ENCODE measurements around the gene NVL.
"Not testable (repeated sequence)": the region's sequence is repeated elsewhere in the genome, so short reads cannot be mapped to it uniquely, and the experiment has no call there.

NVL gene

DNA sequence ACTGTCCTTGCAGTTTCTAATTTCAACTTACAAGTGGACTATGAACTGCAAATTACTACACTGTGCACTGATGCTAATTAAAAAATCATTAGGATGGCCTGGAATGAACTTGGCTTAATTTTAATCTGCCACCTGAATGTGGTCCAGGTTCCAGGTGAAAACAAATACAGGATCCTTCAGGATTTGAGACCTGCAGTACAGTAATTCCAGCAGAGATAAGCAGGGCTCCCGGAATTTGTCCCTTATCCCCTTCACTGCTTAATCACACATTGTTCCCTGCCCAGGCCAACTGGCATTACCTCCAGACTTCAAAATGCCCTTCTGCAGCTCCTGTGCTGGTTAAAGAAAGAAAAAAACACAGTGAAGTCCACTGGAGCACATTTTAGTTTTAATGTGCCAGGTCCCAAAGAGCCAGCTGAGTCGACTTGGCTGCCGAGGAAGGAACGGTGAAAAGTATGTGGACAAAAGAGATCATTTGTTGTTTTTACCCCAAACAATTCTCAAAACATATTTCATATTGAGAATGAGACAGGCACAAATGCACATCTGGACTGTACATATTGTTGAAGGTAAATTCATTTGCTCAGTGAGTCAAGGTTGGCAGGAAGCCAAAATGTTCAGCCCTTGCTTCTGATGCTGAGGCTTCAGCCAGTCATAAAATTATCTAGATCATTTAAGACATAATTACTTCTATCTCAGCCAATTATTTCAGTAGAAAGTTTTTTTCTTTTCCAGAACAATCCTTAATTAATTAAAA lies 118.6 kb downstream of the NVL start:
- no peaks in the 10 kb centered on the region for H3K27me3 ChIP-seq (ENCODE audit: insufficient read depth, low read length)
- no peaks in the 10 kb centered on the region for H3K79me2 ChIP-seq (ENCODE audit: insufficient read depth, low read length)
- no peaks in the 10 kb centered on the region for H4K20me1 ChIP-seq (ENCODE audit: insufficient read depth, low read length)
- no peaks in the 10 kb centered on the region for H3K36me3 ChIP-seq (ENCODE audit: insufficient read depth, low read length)
- H3K27ac ChIP-seq (ENCODE audit: low read depth, low read length, poor library complexity, severe bottlenecking), result no peak overlapping the region
- TF ChIP-seq CTCF (IDR thresholded peaks at IDR 0.05; ENCODE audit: low read length) (no peak), EZH2 (IDR thresholded peaks at IDR 0.05; ENCODE audit: borderline replicate concordance, low read length) (no peak)
- no peak overlapping the region for H3K4me2 ChIP-seq (ENCODE audit: low read length)
- H3K4me1 ChIP-seq (ENCODE audit: insufficient read depth, low read length, severe bottlenecking), result peaks cover 12% of the 10 kb centered on the region
- H3K9me2 ChIP-seq (ENCODE audit: low read depth, low read length), result no peaks in the 10 kb centered on the region
- H3K9ac ChIP-seq (ENCODE audit: low read length), result no peak overlapping the region
- H3F3A ChIP-seq (ENCODE audit: insufficient read depth, low read length), result no peaks in the 10 kb centered on the region
- H3K4me3 ChIP-seq (ENCODE audit: low read depth, low read length, poor library complexity, severe bottlenecking), result no peak overlapping the region
- H2AFZ ChIP-seq (ENCODE audit: low read length), result no peak overlapping the region
- H3K9me3 ChIP-seq (ENCODE audit: low read length), result no peaks in the 10 kb centered on the region

GRCh38 chr1:224205931-224206538 lies 123.9 kb downstream of the NVL start:
- H3K9me2 ChIP-seq (ENCODE audit: low read depth, low read length); H3K4me2 ChIP-seq (ENCODE audit: low read length); H3K9ac ChIP-seq (ENCODE audit: low read length); H2AFZ ChIP-seq (ENCODE audit: low read length); H3K79me2 ChIP-seq (ENCODE audit: insufficient read depth, low read length); H3K27ac ChIP-seq (ENCODE audit: low read depth, low read length, poor library complexity, severe bottlenecking); H3K36me3 ChIP-seq (ENCODE audit: insufficient read depth, low read length); H3K9me3 ChIP-seq (ENCODE audit: low read length); H3K4me3 ChIP-seq (ENCODE audit: low read depth, low read length, poor library complexity, severe bottlenecking); H3K27me3 ChIP-seq (ENCODE audit: insufficient read depth, low read length); H4K20me1 ChIP-seq (ENCODE audit: insufficient read depth, low read length); H3F3A ChIP-seq (ENCODE audit: insufficient read depth, low read length): not testable (repeated sequence)
- H3K4me1 ChIP-seq (ENCODE audit: insufficient read depth, low read length, severe bottlenecking), result peaks cover 20% of the 10 kb centered on the region

DNA sequence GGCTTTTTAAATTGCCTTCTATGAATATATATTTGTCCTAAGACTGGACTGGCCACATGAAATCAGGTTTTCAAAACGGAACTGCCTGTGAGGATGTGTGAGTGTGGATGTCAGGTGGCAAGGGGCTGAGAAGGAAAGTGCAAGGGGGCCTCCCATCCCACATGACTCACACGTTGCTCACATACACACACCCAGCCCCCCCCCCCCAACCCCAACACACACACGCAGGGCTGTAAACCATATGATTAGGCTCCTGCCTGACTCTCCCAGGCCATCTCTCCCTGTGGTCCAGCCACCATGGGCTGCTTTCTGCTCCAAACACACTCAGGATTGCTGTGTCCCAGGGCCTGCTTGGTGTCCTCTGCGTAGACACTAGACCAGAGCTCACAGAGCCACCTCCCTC lies 124.5 kb downstream of the NVL start:
- H3K36me3 ChIP-seq (ENCODE audit: insufficient read depth, low read length), result no peaks in the 10 kb centered on the region
- H3K79me2 ChIP-seq (ENCODE audit: insufficient read depth, low read length), result no peaks in the 10 kb centered on the region
- H3K9ac ChIP-seq (ENCODE audit: low read length), result no peak overlapping the region
- no peaks in the 10 kb centered on the region for H3F3A ChIP-seq (ENCODE audit: insufficient read depth, low read length)
- no peaks in the 10 kb centered on the region for H3K27me3 ChIP-seq (ENCODE audit: insufficient read depth, low read length)
- no peaks in the 10 kb centered on the region for H3K9me2 ChIP-seq (ENCODE audit: low read depth, low read length)
- no peaks in the 10 kb centered on the region for H3K9me3 ChIP-seq (ENCODE audit: low read length)
- H3K4me3 ChIP-seq (ENCODE audit: low read depth, low read length, poor library complexity, severe bottlenecking), result no peak overlapping the region
- H3K27ac ChIP-seq (ENCODE audit: low read depth, low read length, poor library complexity, severe bottlenecking), result no peak overlapping the region
- H4K20me1 ChIP-seq (ENCODE audit: insufficient read depth, low read length), result no peaks in the 10 kb centered on the region
- no peak overlapping the region for H3K4me2 ChIP-seq (ENCODE audit: low read length)
- H2AFZ ChIP-seq (ENCODE audit: low read length), result no peak overlapping the region
- peaks cover 20% of the 10 kb centered on the region for H3K4me1 ChIP-seq (ENCODE audit: insufficient read depth, low read length, severe bottlenecking)
- no peak for TF ChIP-seq CTCF (IDR thresholded peaks at IDR 0.05; ENCODE audit: low read length)
- TF ChIP-seq EZH2 (IDR thresholded peaks at IDR 0.05; ENCODE audit: borderline replicate concordance, low read length), result no peak

All from OCI-LY1 (cell line).